GM18951 (cell line): ENCODE results near the gene IGF1R.

ENCODE experiments used
- POLR2A ChIP-seq: IDR thresholded peaks from 4 replicates; pipeline ENCODE4 v1.6.1; 2011; ENCODE audit warnings: mild to moderate bottlenecking; ENCODE audit not compliant: insufficient read length, insufficient read depth; ENCODE audit errors: extremely low read depth
- in situ Hi-C: fragments of 300-500 bp; cut with MboI; formaldehyde crosslinking; loops from one replicate; pipeline ENCODE4 v1.12.0; 2022; ENCODE audit warnings: low sequenced_read_pairs, mixed read lengths, inconsistent platforms; ENCODE audit not compliant: unreplicated experiment

IGF1R gene

DNA sequence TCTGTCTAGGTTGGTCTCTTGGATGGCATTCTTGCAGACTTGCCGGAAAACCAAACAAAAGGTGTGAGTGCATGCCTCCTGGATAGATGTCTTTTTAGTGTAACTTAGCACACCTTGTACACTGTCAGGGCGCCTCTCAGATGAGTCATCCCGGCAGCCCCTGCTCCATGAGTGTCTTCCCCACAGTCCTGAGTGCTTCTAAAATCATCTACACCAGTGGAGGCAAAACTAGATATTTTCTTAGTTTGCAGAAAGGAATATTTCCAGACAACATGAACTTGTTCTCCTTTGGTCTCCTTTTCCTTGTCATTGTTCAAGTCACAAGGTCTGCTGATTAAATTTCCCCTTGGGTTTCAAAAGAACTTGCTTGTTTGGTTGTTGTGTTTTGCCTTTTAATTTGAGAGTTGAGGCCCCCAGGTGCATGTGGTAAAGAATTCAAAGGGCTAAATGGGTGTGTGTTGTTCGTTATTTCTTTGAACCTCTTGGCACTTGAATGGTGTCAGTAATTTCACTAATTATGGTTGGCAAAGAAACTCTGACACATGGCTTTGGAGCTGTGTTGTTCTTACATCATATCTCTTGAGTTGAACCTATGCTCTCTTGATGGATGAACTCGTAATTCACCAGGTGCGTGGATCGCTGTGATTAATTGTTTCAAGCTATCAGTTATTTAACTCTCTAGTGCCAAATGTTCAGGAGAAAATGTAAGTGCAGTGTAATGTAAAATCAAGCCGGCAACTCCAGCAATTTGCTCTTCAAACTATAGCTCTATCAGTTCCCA is 98.2 kb downstream of the IGF1R start:
- TF ChIP-seq POLR2A, result no peak
- in situ Hi-C loops, result no loop called here

DNA sequence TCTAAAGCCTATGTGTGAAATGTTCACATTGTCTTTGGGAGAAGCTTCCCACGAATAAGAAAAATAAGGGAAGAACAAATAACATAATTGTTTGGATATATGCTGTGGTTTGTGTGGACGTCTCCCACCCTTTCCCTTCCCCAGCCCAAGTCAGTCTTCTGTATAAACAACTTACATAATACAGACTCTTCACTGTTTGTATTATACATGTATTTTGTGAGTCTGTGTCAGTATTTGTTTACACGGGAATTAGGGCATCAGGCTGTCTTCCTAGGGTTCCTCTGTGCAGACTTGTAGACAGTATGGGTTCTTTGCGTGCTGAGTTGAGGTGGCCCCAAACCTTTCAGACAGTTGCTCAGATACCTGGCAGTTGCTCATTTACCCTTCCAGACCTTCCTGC is 103.4 kb downstream of the IGF1R start:
- TF ChIP-seq POLR2A, result no peak
- in situ Hi-C loops, result no loop called here

DNA sequence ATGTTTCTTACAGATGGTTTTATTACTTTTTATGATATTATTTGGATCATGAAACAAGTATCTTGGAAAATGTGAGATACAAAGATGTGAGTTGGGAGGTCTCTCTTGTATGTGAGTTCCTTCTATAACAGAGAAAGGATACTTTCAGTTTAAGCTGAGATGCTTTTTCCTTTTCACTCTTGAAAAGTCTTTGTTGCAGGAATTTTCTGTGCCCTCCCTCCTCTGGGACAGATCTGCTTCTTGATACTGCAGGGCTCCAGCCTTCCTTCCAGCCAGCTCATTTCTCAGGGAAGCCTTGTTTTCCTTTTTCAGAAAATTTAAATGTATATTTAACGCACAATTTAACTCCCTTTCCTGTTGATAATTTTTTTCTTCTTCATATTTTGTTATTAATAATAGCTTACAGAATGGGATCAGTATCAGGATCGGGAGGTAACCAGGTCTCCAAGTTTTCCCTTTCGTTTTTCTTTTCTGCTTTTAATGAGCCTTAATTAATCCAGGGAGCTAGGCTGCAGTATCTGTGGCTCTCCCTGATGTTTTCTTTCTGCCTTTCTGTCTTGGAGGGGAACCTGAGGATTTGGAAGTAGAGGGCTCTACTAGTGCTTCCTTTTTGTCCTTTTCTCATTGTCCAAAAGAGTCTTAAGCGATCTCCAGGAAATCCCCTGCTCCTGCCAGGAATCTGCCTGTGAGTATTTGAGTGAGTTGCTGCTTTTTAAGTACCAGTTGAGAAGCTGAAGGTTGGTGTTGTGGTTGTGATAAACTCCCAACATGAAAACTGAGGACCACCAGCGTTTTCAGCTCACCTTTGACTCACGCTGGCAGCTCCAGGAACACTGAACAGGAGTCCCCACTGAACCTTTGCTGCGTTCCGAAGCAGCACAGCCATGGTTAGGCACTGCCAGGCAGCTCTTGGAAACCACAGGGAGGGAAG is 105.7 kb downstream of the IGF1R start:
- in situ Hi-C loops, result no loop called here
- TF ChIP-seq POLR2A, result no peak

DNA sequence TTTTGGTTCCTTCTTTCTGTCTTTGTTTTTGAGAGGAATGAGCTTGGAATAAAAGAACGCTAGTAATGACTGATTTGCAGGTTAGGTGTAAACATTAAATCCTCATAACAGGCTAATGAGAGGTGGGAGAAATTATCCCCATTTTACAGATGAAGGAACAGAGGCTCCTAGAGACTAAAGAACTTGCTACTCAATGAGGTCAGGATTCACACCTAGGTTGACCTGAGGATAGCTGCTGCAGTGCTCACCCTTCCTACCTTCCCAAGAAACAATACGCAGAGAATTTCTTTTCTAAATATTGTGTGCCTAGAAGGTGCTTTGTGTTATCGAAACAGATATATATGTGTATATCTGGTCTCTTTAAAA is 106.3 kb downstream of the IGF1R start:
- in situ Hi-C loops, result no loop called here
- TF ChIP-seq POLR2A, result no peak

DNA sequence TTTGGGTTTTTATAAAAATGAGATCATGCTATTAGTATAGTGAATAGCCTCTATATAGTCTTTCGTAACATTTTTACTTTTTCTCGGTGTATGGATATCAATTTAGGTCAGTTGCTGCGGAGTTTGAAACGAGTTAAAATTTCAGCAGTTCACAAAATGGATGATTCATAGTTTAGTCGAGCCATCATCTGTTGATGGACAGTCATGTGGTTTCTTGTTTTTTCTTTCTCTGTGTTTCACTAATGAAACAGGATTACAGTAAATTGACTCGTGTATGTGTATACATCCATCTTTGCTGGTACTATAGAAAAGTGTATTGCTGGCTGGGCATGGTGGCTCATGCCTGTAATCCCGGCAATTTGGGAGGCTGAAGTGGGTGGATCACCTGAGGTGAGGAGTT is 106.8 kb downstream of the IGF1R start:
- in situ Hi-C loops, result no loop called here
- no peak for TF ChIP-seq POLR2A

DNA sequence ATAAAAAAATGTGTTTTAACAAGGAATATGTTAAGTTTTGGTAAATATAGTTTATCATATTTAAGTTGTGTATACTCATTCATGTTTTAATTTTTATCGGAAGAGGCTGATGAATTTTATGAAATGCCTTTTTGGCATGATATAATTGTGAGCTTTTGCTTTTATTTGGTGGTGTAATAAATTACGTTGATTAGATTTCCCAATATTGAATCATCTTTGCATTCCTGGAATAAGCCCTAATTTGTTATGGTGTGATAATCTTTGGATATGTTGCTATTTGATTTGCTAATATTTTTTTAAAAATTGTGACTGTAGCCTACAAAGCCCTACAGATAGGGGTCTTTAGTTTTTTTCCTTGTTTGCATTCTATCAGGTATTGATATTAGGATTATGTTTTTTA is 107.4 kb downstream of the IGF1R start:
- in situ Hi-C loops, result no loop called here

DNA sequence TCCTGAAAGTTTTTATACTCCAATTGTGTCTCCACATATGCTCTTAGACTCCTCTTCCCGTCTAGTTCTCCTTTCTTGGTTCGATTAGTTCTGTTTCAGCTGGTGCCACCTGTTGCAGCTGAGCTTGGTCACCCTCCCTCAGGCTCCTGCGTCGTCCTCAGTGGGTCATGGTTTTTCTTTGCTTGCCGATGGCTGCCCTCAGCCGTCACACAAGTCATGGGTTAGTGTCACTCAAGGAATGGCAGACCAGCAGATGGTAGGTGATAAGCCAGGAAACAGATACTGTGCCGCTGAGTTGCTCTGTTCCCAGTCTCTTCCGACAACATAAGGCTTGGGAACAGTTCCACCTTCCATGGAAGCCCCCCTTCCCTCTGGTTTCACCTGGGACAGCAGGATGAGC is 109.9 kb downstream of the IGF1R start:
- in situ Hi-C loops, result no loop called here
- no peak for TF ChIP-seq POLR2A

More for the DNA sequence above, 107.4 kb downstream of the IGF1R start:
- no peak for TF ChIP-seq POLR2A

DNA sequence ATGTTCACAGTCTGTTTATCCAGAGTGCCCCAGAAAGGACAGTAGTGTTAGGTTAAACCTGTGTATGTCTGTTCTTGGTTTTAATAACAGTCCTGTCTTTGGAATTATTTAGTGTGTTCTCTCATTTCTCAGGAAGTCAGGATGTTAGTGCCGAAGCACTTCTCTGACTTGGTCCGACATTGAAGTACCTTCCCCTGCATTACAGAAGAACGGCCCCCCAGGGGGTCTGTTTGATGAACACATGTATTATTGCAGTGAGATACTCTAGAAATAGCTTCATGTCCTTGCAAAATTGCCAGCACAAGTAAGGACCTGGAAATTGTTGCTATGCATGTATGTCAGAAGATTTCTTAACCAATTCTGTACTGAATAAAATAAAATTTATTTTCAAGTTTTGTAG is 110.9 kb downstream of the IGF1R start:
- no peak for TF ChIP-seq POLR2A
- in situ Hi-C loops, result no loop called here

DNA sequence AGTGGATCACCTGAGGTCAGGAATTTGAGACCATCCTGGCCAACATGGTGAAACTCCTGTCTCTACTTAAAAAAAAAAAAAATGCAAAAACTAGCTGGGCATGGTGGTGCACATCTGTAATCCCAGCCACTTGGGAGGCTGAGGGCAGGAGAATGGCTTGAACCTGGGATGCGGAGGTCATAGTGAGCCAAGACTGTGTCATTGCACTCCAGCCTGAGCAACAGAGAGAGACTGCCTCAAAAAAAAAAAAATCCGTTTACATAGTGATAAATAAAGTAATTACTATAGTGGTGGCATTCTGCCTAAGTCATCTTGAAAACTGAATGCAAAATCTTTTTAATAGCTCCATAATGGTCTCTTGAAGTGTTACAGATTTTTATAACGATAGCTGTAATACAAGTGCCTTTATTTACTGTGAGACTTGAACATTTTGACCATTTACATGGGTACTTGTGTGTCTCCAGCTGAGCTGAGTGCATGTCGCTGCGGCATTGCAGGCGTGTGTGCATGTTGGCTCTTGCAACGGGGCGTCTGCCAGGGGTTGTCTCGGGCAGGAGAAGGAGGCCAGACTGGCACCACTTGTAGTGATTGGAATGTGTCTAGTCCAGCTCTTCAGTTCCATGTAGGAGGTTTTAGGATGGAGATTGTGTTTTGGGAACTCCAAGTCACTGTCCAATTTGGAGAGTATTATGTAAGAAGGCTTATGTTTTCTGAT is 111.9 kb downstream of the IGF1R start:
- TF ChIP-seq POLR2A, result no peak
- in situ Hi-C loops, result no loop called here

DNA sequence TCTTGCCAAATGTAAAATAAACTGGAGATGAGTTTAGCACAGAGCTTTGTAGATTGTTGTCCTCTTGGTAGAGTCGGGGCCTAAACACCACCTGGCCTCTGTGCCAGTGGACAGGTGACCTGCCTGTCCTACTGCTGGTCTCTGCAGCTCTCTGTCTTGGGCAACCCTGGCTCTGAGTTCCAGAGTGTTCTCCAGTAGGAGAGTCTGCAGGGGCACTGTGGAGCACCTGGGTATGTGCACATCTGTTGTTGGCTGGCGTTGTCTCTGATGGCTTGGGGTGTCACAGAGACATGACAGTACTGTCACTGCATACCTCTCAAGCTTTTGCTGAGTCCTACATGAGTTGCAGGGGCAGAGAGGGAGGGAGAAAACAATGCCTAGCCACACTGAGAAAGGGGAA is 112.6 kb downstream of the IGF1R start:
- TF ChIP-seq POLR2A, result no peak
- in situ Hi-C loops, result no loop called here

DNA sequence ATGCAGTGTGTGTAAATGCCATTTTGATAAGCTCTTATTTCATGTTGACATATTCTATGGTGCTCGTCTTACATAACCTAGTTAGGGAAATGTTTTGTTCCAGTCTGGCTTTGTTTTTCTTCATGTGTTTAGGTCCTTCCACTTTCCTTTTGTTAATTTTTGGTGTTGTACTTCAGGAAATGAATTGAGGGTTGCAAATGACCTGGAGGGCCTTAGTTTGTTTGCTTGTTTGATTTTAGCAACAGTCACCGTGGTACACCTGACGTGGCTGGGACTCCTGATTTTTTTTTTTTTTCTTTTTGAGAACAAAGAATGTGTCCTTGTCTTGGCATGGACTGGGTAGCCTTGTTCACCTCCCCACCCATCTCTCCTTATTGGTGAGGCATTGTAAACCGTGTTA is 114.8 kb downstream of the IGF1R start:
- no peak for TF ChIP-seq POLR2A
- in situ Hi-C loops, result no loop called here

DNA sequence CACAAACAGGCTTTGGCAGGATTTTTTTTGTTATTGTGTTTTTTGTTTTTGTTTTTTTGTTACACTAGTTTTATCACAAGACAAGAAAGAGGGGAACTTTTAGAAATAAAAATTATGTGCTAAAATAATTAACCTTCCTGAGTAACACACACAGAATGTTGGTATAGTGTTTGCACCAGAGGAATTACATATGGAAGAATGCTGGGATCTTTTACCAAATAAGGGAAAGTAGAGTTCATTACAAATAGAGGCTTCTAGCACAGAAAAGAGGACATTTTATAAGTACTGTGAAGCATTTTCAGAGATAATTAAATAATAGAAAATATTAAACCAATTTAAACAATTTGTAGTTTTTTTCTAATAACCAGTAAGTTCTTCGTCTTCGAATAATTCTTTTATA is 116.0 kb downstream of the IGF1R start:
- TF ChIP-seq POLR2A, result no peak

DNA sequence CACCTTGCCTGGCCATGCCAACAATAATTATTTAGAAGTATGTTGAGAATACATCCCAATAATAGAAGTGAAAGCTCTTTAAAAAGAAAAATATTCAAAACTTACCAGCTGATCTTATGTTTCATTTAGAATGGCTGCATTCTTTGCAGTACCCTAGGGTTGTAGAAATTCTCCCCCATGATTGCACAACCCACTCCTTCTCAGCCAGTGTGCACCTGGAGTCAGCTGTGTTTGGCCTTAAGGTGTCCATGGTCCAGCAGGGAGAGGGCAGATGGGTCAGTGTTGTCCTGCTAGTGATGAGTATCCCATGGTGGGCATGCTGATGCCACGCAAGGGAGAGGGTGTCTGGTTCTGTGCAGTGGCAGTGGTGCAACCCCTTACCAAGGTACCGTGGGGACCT is 117.3 kb downstream of the IGF1R start:
- no peak for TF ChIP-seq POLR2A
- in situ Hi-C loops, result no loop called here

More for the DNA sequence above, 116.0 kb downstream of the IGF1R start:
- in situ Hi-C loops, result no loop called here
